A549 (cell line): Measurements from ENCODE around the gene DEFB123. TPM values are rescaled to one million over a fixed set of nuclear protein-coding genes. Genes with fewer than 3 reads are reported as not detected.

Source experiments
- ATAC-seq, 2 experiments: fragments of 200-7000 bp in 1 of 2; fragments of >200 bp in 1 of 2; cut with Nextera tagmentation in 1 of 2; cut with Tn5 transposase in 1 of 2; 3 replicates each; pipeline versions ENCODE4 v1.8.0 to v1.9.1; 2018 to 2020; ENCODE audit warnings: mild to moderate bottlenecking in 1 of 2, moderate library complexity in 1 of 2
- CTCF ChIA-PET: fragments of 300-600 bp; sonication (Branson Sonifier 250); formaldehyde crosslinking; extraction: SDS; loops from one replicate; lab custom pipeline; 2021; ENCODE audit warnings: antibody characterized with exemption, inconsistent platforms; lab: Yijun Ruan, JAX
- POLR2A ChIA-PET: fragments of 350-600 bp; formaldehyde crosslinking; extraction: SDS; loops from one replicate; lab custom pipeline; 2021; ENCODE audit warnings: antibody characterized with exemption, inconsistent platforms; lab: Yijun Ruan, JAX
- DNase-seq, 2 experiments: peaks; one replicate each; pipeline versions ENCODE4 v3.0.0 to v3.0.0-alpha.2; 2011 to 2016; ENCODE audit warnings: low read depth in 1 of 2, low spot score in 1 of 2
- FAIRE-seq: peaks from 2 replicates; lab custom pipeline; 2011; peaks lifted over from hg19 to GRCh38; lab: Jason Lieb, UNC
- H3K27ac ChIP-seq, 2 experiments: fragments of >200 bp; sonication (Bioruptor Twin); formaldehyde crosslinking; 3 replicates each; pipeline ENCODE4 v1.5.1; 2016 to 2017
- H3K4me1 ChIP-seq: fragments of >200 bp; sonication (Bioruptor Twin); formaldehyde crosslinking; 3 replicates; pipeline ENCODE4 v1.6.1; 2016
- H3K4me2 ChIP-seq: fragments of >200 bp; sonication (Bioruptor Twin); formaldehyde crosslinking; 3 replicates; pipeline ENCODE4 v1.6.1; 2016
- H3K4me3 ChIP-seq: fragments of >200 bp; sonication (Bioruptor Twin); formaldehyde crosslinking; 3 replicates; pipeline ENCODE4 v1.5.1; 2016
- H3K9me3 ChIP-seq: fragments of >200 bp; sonication (Bioruptor Twin); formaldehyde crosslinking; 3 replicates; pipeline ENCODE4 v1.6.1; 2016
- BHLHE40 ChIP-seq: IDR thresholded peaks from 2 replicates; pipeline ENCODE4 v1.6.1; 2012; ENCODE audit warnings: low read depth, low read length, inconsistent platforms
- CBX8 ChIP-seq: fragments of 200-600 bp; sonication (generic); IDR thresholded peaks from 2 replicates; pipeline ENCODE4 v1.6.1; 2016
- HEYL ChIP-seq: fragments of 250-450 bp; sonication (Bioruptor Pico); IDR thresholded peaks from 2 replicates; pipeline ENCODE4 v1.8.0; 2021; ENCODE audit warnings: mild to moderate bottlenecking, moderate library complexity
- JUNB ChIP-seq: fragments of >200 bp; sonication (Bioruptor Twin); formaldehyde crosslinking; IDR thresholded peaks from 2 replicates; pipeline ENCODE4 v1.6.1; 2016
- MAFK ChIP-seq: fragments of 450-650 bp; IDR thresholded peaks from 2 replicates; pipeline ENCODE4 v1.6.1; 2014; ENCODE audit not compliant: partially characterized antibody
- MYC ChIP-seq: IDR thresholded peaks from 2 replicates; pipeline ENCODE4 v1.6.1; 2012; ENCODE audit warnings: mild to moderate bottlenecking, inconsistent platforms, low read length, improper control_type of control experiment, borderline replicate concordance
- NPAS2 ChIP-seq: fragments of 250-450 bp; sonication (Bioruptor Pico); IDR thresholded peaks from 2 replicates; pipeline ENCODE4 v1.8.0; 2022; ENCODE audit warnings: mild to moderate bottlenecking, moderate library complexity, borderline replicate concordance
- PHF8 ChIP-seq: fragments of 200-600 bp; sonication (generic); IDR thresholded peaks from 2 replicates; pipeline ENCODE4 v1.6.1; 2016; ENCODE audit warnings: low read depth, mild to moderate bottlenecking, antibody characterized with exemption, moderate library complexity, borderline replicate concordance
- POLR2A ChIP-seq: IDR thresholded peaks from 2 replicates; pipeline ENCODE4 v1.6.1; 2012; ENCODE audit warnings: mild to moderate bottlenecking, low read length
- RARB ChIP-seq: fragments of 250-450 bp; sonication (Bioruptor Pico); IDR thresholded peaks from 2 replicates; pipeline ENCODE4 v1.8.0; 2021; ENCODE audit warnings: mild to moderate bottlenecking, moderate library complexity
- RNF2 ChIP-seq: fragments of 200-600 bp; sonication (generic); IDR thresholded peaks from 2 replicates; pipeline ENCODE4 v1.6.1; 2016; ENCODE audit warnings: low read depth, mild to moderate bottlenecking, antibody characterized with exemption, moderate library complexity, borderline replicate concordance
- WGBS: methylation state at CpG from one replicate; pipeline ENCODE4 v1.1.6; 2017; ENCODE audit errors: missing lambda C conversion rate; 5-methylcytosine and 5-hydroxymethylcytosine counted together
- polyA plus RNA-seq, 4 experiments: library from polyadenylated mRNA; depleted of rRNA in 3 of 4; stranded (reverse); fragments of >200 nt; fragmentation: RNase III in 1 of 4; extraction: RNeasy Plus Mini Kit Qiagen cat#74134 plus additional on column Dnase treatment in 1 of 4; gene quantifications; 2 replicates in 3 of 4; 3 replicates in 1 of 4; pipeline ENCODE4 v1.2.3, GENCODE V29; 2011 to 2017
- TF ChIP-seq, protein P1 (sequence below): fragments of >200 bp; sonication (Bioruptor Twin); formaldehyde crosslinking; IDR thresholded peaks from 3 replicates; pipeline ENCODE4 v1.5.1; 2016
- TF ChIP-seq, protein P2 (sequence below): fragments of 200-600 bp; sonication (generic); IDR thresholded peaks from 2 replicates; pipeline ENCODE4 v1.6.1; 2016; ENCODE audit warnings: antibody characterized with exemption, mild to moderate bottlenecking, moderate library complexity
- TF ChIP-seq, protein P3 (sequence below): fragments of 250-450 bp; sonication (Bioruptor Pico); IDR thresholded peaks from 2 replicates; pipeline ENCODE4 v1.5.0; 2021; ENCODE audit warnings: mild to moderate bottlenecking, moderate library complexity, borderline replicate concordance
- TF ChIP-seq, protein P4 (sequence below): fragments of >200 bp; sonication (Bioruptor Twin); formaldehyde crosslinking; IDR thresholded peaks from 3 replicates; pipeline ENCODE4 v1.6.1; 2016

Gene DEFB123
- polyA plus RNA-seq, 2 of the 4 experiments (the other 2 are of a cell fraction): not detected

DNA sequence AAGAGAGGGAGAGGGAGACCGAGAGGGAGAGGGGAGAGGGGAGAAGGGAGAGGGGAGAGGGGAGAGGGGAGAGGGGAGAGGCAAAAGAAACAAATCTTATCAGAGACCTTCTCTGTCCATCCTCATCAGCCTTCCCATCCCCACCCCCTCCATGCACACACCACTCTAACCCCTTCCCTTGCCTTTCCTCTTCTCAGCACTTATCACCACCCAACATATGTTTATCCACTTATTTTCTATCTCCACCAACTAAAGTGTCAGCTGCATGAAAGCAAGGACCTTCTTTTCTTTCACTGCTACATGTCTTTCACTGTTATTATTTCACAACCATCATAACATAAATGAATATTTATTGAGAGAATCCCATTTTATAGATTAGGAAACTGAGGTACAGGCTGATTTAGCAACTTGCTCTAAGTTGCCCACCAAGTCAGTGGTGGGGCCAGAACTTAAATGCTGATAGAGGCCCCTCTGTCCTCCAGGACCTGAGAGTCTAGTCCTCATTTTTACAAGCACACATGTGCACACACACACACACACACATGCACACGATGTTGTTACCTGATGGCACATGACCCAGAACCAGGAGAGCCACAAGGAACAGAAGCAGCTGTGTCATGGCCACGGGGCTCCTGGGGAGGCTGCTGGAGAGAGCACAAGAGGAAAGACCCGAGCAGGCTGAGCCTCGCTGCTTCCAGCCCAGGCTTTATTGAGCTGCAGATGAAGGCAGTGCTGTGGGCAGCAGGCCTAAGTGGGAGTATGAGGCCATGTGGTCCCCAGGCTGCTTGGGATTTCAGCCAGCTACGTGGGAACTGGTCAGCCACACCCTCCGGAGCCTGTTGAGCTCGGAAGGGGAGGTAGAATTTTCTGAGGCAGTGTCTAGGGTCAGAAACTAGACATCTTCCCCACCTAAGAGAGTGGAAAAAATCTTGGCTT lies 32.2 kb downstream of the DEFB123 start:
- FAIRE-seq: no peak
- Histone ChIP-seq H3K27ac (peak overlapping the region in 1 of 2 experiments; percentile 5; a peak in 1 of 6 replicates), H3K4me2 (no peak overlapping the region), H3K9me3 (no peaks in the 10 kb centered on the region), H3K4me3 (no peak overlapping the region), H3K4me1 (peaks cover 8% of the 10 kb centered on the region; the same call in 2 of the 3 replicates)
- ATAC-seq: peak; percentile 42 to 49; a peak in 5 of 6 replicates
- 59% methylated on average over 7 of the region's 8 CpGs for WGBS
- TF ChIP-seq MYC (no peak), RARB (CRISPR knock-in tag) (no peak), CBX8 (no peak), POLR2A (no peak), NPAS2 (CRISPR knock-in tag) (no peak), JUNB (no peak), MAFK (no peak), RNF2 (no peak), PHF8 (no peak), BHLHE40 (no peak), HEYL (CRISPR knock-in tag) (no peak)
- TF ChIP-seq, protein P1, sequence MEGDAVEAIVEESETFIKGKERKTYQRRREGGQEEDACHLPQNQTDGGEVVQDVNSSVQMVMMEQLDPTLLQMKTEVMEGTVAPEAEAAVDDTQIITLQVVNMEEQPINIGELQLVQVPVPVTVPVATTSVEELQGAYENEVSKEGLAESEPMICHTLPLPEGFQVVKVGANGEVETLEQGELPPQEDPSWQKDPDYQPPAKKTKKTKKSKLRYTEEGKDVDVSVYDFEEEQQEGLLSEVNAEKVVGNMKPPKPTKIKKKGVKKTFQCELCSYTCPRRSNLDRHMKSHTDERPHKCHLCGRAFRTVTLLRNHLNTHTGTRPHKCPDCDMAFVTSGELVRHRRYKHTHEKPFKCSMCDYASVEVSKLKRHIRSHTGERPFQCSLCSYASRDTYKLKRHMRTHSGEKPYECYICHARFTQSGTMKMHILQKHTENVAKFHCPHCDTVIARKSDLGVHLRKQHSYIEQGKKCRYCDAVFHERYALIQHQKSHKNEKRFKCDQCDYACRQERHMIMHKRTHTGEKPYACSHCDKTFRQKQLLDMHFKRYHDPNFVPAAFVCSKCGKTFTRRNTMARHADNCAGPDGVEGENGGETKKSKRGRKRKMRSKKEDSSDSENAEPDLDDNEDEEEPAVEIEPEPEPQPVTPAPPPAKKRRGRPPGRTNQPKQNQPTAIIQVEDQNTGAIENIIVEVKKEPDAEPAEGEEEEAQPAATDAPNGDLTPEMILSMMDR: no peak
- TF ChIP-seq, protein P2, sequence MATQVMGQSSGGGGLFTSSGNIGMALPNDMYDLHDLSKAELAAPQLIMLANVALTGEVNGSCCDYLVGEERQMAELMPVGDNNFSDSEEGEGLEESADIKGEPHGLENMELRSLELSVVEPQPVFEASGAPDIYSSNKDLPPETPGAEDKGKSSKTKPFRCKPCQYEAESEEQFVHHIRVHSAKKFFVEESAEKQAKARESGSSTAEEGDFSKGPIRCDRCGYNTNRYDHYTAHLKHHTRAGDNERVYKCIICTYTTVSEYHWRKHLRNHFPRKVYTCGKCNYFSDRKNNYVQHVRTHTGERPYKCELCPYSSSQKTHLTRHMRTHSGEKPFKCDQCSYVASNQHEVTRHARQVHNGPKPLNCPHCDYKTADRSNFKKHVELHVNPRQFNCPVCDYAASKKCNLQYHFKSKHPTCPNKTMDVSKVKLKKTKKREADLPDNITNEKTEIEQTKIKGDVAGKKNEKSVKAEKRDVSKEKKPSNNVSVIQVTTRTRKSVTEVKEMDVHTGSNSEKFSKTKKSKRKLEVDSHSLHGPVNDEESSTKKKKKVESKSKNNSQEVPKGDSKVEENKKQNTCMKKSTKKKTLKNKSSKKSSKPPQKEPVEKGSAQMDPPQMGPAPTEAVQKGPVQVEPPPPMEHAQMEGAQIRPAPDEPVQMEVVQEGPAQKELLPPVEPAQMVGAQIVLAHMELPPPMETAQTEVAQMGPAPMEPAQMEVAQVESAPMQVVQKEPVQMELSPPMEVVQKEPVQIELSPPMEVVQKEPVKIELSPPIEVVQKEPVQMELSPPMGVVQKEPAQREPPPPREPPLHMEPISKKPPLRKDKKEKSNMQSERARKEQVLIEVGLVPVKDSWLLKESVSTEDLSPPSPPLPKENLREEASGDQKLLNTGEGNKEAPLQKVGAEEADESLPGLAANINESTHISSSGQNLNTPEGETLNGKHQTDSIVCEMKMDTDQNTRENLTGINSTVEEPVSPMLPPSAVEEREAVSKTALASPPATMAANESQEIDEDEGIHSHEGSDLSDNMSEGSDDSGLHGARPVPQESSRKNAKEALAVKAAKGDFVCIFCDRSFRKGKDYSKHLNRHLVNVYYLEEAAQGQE: no peak
- TF ChIP-seq, protein P3, sequence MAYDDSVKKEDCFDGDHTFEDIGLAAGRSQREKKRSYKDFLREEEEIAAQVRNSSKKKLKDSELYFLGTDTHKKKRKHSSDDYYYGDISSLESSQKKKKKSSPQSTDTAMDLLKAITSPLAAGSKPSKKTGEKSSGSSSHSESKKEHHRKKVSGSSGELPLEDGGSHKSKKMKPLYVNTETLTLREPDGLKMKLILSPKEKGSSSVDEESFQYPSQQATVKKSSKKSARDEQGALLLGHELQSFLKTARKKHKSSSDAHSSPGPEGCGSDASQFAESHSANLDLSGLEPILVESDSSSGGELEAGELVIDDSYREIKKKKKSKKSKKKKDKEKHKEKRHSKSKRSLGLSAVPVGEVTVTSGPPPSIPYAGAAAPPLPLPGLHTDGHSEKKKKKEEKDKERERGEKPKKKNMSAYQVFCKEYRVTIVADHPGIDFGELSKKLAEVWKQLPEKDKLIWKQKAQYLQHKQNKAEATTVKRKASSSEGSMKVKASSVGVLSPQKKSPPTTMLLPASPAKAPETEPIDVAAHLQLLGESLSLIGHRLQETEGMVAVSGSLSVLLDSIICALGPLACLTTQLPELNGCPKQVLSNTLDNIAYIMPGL: no peak
- TF ChIP-seq, protein P4, sequence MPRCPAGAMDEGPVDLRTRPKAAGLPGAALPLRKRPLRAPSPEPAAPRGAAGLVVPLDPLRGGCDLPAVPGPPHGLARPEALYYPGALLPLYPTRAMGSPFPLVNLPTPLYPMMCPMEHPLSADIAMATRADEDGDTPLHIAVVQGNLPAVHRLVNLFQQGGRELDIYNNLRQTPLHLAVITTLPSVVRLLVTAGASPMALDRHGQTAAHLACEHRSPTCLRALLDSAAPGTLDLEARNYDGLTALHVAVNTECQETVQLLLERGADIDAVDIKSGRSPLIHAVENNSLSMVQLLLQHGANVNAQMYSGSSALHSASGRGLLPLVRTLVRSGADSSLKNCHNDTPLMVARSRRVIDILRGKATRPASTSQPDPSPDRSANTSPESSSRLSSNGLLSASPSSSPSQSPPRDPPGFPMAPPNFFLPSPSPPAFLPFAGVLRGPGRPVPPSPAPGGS: no peak
- CTCF ChIA-PET: interaction anchor here (1.5 to 2.2 kb wide), 3 partner anchors 12 to 30 kb away, joined by 4 to 11 read pairs (median 10); no protein-coding TSS in a partner anchor
- POLR2A ChIA-PET: no interaction called here
- DNase-seq: no peak
